ENCODE results near the gene FSTL5. TPM values are rescaled to one million over a fixed set of nuclear protein-coding genes. Genes with fewer than 3 reads are reported as not detected.

Gene FSTL5
- total RNA-seq, 1 experiment from 2014 or later, result 0.55 TPM

- TF ChIP-seq, protein P1, sequence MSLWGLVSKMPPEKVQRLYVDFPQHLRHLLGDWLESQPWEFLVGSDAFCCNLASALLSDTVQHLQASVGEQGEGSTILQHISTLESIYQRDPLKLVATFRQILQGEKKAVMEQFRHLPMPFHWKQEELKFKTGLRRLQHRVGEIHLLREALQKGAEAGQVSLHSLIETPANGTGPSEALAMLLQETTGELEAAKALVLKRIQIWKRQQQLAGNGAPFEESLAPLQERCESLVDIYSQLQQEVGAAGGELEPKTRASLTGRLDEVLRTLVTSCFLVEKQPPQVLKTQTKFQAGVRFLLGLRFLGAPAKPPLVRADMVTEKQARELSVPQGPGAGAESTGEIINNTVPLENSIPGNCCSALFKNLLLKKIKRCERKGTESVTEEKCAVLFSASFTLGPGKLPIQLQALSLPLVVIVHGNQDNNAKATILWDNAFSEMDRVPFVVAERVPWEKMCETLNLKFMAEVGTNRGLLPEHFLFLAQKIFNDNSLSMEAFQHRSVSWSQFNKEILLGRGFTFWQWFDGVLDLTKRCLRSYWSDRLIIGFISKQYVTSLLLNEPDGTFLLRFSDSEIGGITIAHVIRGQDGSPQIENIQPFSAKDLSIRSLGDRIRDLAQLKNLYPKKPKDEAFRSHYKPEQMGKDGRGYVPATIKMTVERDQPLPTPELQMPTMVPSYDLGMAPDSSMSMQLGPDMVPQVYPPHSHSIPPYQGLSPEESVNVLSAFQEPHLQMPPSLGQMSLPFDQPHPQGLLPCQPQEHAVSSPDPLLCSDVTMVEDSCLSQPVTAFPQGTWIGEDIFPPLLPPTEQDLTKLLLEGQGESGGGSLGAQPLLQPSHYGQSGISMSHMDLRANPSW (CRISPR knock-in tag; conservative IDR thresholded peaks at IDR 0.05; ENCODE audit: low read depth), result no peak
- TF ChIP-seq RELA (CRISPR knock-in tag; IDR thresholded peaks at IDR 0.05; ENCODE audit: borderline replicate concordance), result no peak
- TF ChIP-seq, protein P2, sequence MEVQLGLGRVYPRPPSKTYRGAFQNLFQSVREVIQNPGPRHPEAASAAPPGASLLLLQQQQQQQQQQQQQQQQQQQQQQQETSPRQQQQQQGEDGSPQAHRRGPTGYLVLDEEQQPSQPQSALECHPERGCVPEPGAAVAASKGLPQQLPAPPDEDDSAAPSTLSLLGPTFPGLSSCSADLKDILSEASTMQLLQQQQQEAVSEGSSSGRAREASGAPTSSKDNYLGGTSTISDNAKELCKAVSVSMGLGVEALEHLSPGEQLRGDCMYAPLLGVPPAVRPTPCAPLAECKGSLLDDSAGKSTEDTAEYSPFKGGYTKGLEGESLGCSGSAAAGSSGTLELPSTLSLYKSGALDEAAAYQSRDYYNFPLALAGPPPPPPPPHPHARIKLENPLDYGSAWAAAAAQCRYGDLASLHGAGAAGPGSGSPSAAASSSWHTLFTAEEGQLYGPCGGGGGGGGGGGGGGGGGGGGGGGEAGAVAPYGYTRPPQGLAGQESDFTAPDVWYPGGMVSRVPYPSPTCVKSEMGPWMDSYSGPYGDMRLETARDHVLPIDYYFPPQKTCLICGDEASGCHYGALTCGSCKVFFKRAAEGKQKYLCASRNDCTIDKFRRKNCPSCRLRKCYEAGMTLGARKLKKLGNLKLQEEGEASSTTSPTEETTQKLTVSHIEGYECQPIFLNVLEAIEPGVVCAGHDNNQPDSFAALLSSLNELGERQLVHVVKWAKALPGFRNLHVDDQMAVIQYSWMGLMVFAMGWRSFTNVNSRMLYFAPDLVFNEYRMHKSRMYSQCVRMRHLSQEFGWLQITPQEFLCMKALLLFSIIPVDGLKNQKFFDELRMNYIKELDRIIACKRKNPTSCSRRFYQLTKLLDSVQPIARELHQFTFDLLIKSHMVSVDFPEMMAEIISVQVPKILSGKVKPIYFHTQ (CRISPR knock-in tag; IDR thresholded peaks at IDR 0.05), result no peak
- no peak for TF ChIP-seq SMAD3 (CRISPR knock-in tag; IDR thresholded peaks at IDR 0.05; ENCODE audit: borderline replicate concordance)
- TF ChIP-seq TP53 (CRISPR knock-in tag; IDR thresholded peaks at IDR 0.05), result no peak
- TF ChIP-seq CREB1 (CRISPR knock-in tag; IDR thresholded peaks at IDR 0.05), result no peak
- TF ChIP-seq OVOL2 (CRISPR knock-in tag; IDR thresholded peaks at IDR 0.05; ENCODE audit: borderline replicate concordance), result no peak
Measured at GRCh38 chr4:161345741-161346140, 818.1 kb downstream of the FSTL5 start (continued).

DNA sequence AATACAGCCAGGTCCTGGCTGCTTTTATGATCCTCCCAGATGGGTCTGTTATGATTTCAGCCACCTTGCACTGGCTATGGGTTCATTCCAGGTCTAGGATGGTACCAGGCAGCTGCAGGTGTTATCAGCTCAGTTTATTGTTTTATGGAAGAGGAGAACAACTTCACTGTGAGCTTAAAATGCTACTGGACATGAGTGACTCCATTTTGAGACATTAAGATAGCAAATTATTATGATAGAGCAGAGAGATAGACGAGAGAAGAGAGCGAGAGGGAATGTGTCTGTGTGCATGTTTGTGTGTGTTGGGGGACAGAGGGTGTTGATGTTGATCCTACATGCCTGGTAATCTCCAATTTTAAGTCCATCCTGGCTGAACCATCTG is 820.2 kb downstream of the FSTL5 start:
- H3K27me3 Mint-ChIP-seq (ENCODE audit: low read depth), result no peaks in the 10 kb centered on the region
- H3K4me3 Mint-ChIP-seq, result no peak overlapping the region
- no peak for TF ChIP-seq E2F1 (CRISPR knock-in tag; IDR thresholded peaks at IDR 0.05)
- no peak overlapping the region for H3K27ac Mint-ChIP-seq
- no peak for DNase-seq (ENCODE audit: low spot score)
- peaks cover 8% of the 10 kb centered on the region for H3K4me1 Mint-ChIP-seq
- CTCF ChIA-PET, result no interaction called here
- ATAC-seq, result no peak
- H3K9me3 Mint-ChIP-seq, result peaks cover 6% of the 10 kb centered on the region
- H3K36me3 Mint-ChIP-seq, result no peaks in the 10 kb centered on the region
- POLR2A ChIA-PET, result no interaction called here

DNA sequence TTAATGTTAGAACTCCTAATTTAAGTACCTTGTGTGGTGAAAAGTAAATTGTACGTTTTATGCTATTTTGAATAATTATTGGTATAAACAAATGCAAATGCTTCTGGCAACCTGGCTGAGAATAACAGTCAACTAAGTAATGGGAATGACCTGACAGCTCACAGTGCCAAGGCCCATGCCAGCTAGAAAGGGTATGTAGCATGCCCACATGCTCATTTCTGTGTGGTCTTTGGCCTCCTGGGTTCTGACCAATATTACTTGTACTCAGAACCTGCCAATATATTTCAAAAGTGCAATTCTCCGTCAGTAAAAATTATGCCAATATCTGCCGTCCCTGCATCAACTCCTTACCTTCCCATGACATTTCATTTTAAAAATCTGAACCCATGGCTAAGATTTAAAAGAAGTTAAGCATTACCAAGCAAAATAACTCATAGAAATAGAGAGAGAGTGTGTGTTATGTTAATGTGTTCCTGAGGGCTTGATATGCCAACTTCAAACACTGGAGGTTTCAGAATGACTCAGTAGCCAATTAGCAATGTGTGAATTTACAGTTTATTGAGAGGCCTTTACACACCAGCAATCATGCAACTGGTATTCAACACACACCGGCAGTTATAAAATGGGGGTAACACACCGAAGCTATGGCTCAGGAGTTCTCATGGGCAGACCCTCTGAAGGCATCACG is 820.8 kb downstream of the FSTL5 start:
- H3K4me1 Mint-ChIP-seq, result peaks cover 8% of the 10 kb centered on the region
- H3K9me3 Mint-ChIP-seq, result peaks cover under 1% of the 10 kb centered on the region; the same call in 1 of the 2 replicates
- no peak for TF ChIP-seq IRF2 (CRISPR knock-in tag; IDR thresholded peaks at IDR 0.05; ENCODE audit: borderline replicate concordance, low read depth)
- no peak for TF ChIP-seq JUN (CRISPR knock-in tag; IDR thresholded peaks at IDR 0.05)
- no peak for TF ChIP-seq JAZF1 (CRISPR knock-in tag; IDR thresholded peaks at IDR 0.05)
- TF ChIP-seq NFATC4 (CRISPR knock-in tag; IDR thresholded peaks at IDR 0.05), result no peak
- TF ChIP-seq, protein P3, sequence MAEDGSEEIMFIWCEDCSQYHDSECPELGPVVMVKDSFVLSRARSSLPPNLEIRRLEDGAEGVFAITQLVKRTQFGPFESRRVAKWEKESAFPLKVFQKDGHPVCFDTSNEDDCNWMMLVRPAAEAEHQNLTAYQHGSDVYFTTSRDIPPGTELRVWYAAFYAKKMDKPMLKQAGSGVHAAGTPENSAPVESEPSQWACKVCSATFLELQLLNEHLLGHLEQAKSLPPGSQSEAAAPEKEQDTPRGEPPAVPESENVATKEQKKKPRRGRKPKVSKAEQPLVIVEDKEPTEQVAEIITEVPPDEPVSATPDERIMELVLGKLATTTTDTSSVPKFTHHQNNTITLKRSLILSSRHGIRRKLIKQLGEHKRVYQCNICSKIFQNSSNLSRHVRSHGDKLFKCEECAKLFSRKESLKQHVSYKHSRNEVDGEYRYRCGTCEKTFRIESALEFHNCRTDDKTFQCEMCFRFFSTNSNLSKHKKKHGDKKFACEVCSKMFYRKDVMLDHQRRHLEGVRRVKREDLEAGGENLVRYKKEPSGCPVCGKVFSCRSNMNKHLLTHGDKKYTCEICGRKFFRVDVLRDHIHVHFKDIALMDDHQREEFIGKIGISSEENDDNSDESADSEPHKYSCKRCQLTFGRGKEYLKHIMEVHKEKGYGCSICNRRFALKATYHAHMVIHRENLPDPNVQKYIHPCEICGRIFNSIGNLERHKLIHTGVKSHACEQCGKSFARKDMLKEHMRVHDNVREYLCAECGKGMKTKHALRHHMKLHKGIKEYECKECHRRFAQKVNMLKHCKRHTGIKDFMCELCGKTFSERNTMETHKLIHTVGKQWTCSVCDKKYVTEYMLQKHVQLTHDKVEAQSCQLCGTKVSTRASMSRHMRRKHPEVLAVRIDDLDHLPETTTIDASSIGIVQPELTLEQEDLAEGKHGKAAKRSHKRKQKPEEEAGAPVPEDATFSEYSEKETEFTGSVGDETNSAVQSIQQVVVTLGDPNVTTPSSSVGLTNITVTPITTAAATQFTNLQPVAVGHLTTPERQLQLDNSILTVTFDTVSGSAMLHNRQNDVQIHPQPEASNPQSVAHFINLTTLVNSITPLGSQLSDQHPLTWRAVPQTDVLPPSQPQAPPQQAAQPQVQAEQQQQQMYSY (CRISPR knock-in tag; IDR thresholded peaks at IDR 0.05), result no peak
- TF ChIP-seq NFYB (CRISPR knock-in tag; conservative IDR thresholded peaks at IDR 0.05; ENCODE audit: low read depth), result no peak
- TF ChIP-seq SMAD3 (CRISPR knock-in tag; IDR thresholded peaks at IDR 0.05; ENCODE audit: borderline replicate concordance), result no peak
- no peak for TF ChIP-seq MXD4 (CRISPR knock-in tag; IDR thresholded peaks at IDR 0.05; ENCODE audit: borderline replicate concordance)
- no peak for TF ChIP-seq NR2C2 (CRISPR knock-in tag; IDR thresholded peaks at IDR 0.05)
- TF ChIP-seq SMAD4 (CRISPR knock-in tag; IDR thresholded peaks at IDR 0.05), result no peak
- no peak for TF ChIP-seq EMX1 (CRISPR knock-in tag; IDR thresholded peaks at IDR 0.05)
- TF ChIP-seq SOX15 (CRISPR knock-in tag; IDR thresholded peaks at IDR 0.05), result no peak
- no peak for TF ChIP-seq E2F1 (CRISPR knock-in tag; IDR thresholded peaks at IDR 0.05)
- no peak for TF ChIP-seq ZNF671 (CRISPR knock-in tag; IDR thresholded peaks at IDR 0.05)
- TF ChIP-seq ESRRA (CRISPR knock-in tag; IDR thresholded peaks at IDR 0.05; ENCODE audit: borderline replicate concordance), result no peak
- no peaks in the 10 kb centered on the region for H3K36me3 Mint-ChIP-seq
- no peaks in the 10 kb centered on the region for H3K27me3 Mint-ChIP-seq (ENCODE audit: low read depth)
- no peak for DNase-seq (ENCODE audit: low spot score)
- H3K4me3 Mint-ChIP-seq, result no peak overlapping the region
- ChIA-PET CTCF (no interaction called here), POLR2A (interaction anchor here (0.6 kb wide), 1 partner anchor 181 kb away, joined by 7 read pairs; no protein-coding TSS in a partner anchor)
- no peak for ATAC-seq
- no peak overlapping the region for H3K27ac Mint-ChIP-seq
